Endothelial cell (in vitro differentiated cells): ENCODE measurements around the gene KRTAP9-2. TPM values are rescaled to one million over a fixed set of nuclear protein-coding genes. Genes with fewer than 3 reads are reported as not detected.

Experiments
- DNase-seq: peaks from one replicate; pipeline ENCODE4 v3.0.0; 2021; ENCODE audit warnings: low spot score
- H3K27ac Mint-ChIP-seq: one replicate; pipeline ENCODE4 v1.8.0; 2021; ENCODE audit warnings: mixed read lengths, inconsistent platforms; ENCODE audit not compliant: unreplicated experiment
- H3K27me3 Mint-ChIP-seq: one replicate; pipeline ENCODE4 v1.8.0; 2021; ENCODE audit warnings: mild to moderate bottlenecking, moderate library complexity, mixed read lengths, inconsistent platforms; ENCODE audit not compliant: unreplicated experiment
- H3K36me3 Mint-ChIP-seq: one replicate; pipeline ENCODE4 v1.8.0; 2021; ENCODE audit warnings: mild to moderate bottlenecking, low read depth, mixed read lengths, inconsistent platforms; ENCODE audit not compliant: unreplicated experiment
- H3K4me1 Mint-ChIP-seq: one replicate; pipeline ENCODE4 v1.8.0; 2021; ENCODE audit warnings: mild to moderate bottlenecking, mixed read lengths, inconsistent platforms; ENCODE audit not compliant: unreplicated experiment
- H3K4me3 Mint-ChIP-seq: one replicate; pipeline ENCODE4 v1.8.0; 2021; ENCODE audit warnings: mild to moderate bottlenecking, mixed read lengths, inconsistent platforms; ENCODE audit not compliant: unreplicated experiment
- H3K9me3 Mint-ChIP-seq: one replicate; pipeline ENCODE4 v1.8.0; 2021; ENCODE audit warnings: mixed read lengths, inconsistent platforms; ENCODE audit not compliant: unreplicated experiment
- total RNA-seq: library from RNA; stranded (reverse); fragmentation: NEBNext Ultra II Directional; extraction: Animal tissue kit (Norgen Biotek cat#: 25700); gene quantifications from one replicate; pipeline ENCODE4 v1.2.1, GENCODE V29; 2021; ENCODE audit not compliant: unreplicated experiment
- TF ChIP-seq, protein P1 (sequence below): fragments of 200-600 bp; sonication (generic); IDR thresholded peaks from one replicate; pipeline ENCODE4 v1.5.0; 2021; ENCODE audit warnings: antibody characterized with exemption; ENCODE audit not compliant: unreplicated experiment

KRTAP9-2 gene
- total RNA-seq, 1 donor from 2014 or later = not detected

DNA sequence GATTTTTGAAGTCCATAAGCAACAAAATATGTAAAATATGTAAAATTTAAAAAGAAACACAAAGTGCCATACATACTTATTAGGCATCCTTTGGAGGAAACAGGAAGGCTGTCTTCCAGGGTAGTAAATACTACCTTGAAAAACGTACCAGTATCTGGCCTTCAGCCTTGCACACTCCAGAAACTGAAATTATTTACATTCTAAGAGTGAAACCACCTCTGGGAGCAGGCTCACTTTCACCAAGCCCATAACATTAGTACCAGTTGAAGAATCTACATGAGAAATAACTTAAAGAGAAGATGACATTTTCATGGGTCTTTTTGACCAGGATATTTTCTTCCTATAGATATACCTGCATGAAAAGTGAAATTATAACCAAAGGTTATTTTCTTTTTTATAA lies 30.4 kb upstream of the KRTAP9-2 start:
- Mint-ChIP-seq H3K27ac (no peak overlapping the region), H3K9me3 (no peaks in the 10 kb centered on the region), H3K4me1 (no peaks in the 10 kb centered on the region), H3K36me3 (no peaks in the 10 kb centered on the region), H3K27me3 (no peaks in the 10 kb centered on the region), H3K4me3 (no peak overlapping the region)
- TF ChIP-seq, protein P1, sequence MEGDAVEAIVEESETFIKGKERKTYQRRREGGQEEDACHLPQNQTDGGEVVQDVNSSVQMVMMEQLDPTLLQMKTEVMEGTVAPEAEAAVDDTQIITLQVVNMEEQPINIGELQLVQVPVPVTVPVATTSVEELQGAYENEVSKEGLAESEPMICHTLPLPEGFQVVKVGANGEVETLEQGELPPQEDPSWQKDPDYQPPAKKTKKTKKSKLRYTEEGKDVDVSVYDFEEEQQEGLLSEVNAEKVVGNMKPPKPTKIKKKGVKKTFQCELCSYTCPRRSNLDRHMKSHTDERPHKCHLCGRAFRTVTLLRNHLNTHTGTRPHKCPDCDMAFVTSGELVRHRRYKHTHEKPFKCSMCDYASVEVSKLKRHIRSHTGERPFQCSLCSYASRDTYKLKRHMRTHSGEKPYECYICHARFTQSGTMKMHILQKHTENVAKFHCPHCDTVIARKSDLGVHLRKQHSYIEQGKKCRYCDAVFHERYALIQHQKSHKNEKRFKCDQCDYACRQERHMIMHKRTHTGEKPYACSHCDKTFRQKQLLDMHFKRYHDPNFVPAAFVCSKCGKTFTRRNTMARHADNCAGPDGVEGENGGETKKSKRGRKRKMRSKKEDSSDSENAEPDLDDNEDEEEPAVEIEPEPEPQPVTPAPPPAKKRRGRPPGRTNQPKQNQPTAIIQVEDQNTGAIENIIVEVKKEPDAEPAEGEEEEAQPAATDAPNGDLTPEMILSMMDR = no peak
- no peak for DNase-seq

DNA sequence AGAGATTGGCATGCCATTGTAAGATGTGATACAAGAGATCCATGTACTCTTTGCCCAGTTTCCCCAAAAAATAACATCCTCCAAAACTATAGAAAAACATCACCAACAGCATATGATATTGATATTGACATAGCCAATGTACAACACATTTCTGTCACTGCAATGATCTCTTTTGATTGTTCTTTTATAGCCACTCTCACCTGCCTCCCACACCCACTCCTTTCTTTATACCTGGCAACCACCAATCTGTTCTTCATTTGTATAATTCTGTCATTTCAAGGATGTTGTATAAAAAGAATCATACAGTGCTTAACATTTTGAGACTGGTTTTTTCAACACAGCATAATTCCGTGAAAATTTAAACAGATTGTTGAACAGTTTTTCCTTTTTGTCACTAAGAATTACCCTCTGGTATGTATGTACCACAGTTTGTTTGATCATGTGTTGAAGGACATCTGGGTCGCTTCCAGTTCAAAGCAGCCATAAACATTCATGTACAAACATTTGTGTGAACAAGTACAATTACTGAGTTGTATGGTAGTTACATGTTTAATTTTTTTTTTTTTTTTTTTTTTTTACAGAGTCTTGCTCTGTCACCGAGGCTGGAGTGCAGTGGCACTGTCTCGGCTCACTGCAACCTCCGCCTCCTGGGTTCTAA lies 26.9 kb upstream of the KRTAP9-2 start:
- no peak overlapping the region for H3K4me3 Mint-ChIP-seq
- no peaks in the 10 kb centered on the region for H3K9me3 Mint-ChIP-seq
- no peaks in the 10 kb centered on the region for H3K27me3 Mint-ChIP-seq
- no peaks in the 10 kb centered on the region for H3K4me1 Mint-ChIP-seq
- H3K36me3 Mint-ChIP-seq = no peaks in the 10 kb centered on the region
- no peak for DNase-seq
- no peak overlapping the region for H3K27ac Mint-ChIP-seq
- TF ChIP-seq, protein P1 = no peak

DNA sequence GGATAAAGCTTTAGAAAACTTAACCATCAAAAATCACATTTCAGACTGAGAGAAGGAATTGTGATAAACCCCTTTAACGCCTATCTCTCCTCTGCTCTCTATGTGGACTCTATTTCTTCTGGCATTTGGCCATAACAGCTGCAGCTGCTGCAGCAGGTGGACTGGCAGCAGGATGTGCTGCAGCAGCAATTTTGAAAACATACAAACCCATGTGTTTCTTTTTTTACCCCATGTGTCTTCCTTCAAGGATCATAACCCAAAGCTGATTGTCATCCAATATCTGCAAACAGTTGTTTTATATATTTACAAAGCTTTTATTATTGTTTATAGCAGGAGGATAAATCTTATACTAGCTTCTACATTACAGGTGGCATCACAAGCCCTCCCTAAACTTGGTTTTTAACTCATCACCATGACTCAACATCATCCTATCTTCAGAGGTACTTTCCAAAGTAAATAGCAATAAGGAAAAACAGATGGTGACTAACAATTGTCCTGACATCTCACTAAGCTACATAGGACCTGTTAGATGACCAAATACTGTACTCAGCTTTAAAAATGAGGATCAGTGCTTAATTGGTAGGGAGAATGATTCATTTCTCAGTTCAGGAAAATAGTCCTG lies 14.5 kb upstream of the KRTAP9-2 start:
- H3K27ac Mint-ChIP-seq = no peak overlapping the region
- TF ChIP-seq, protein P1 = no peak
- H3K4me3 Mint-ChIP-seq = no peak overlapping the region
- DNase-seq = no peak
- H3K4me1 Mint-ChIP-seq = no peaks in the 10 kb centered on the region
- no peaks in the 10 kb centered on the region for H3K9me3 Mint-ChIP-seq
- H3K27me3 Mint-ChIP-seq = no peaks in the 10 kb centered on the region
- no peaks in the 10 kb centered on the region for H3K36me3 Mint-ChIP-seq

DNA sequence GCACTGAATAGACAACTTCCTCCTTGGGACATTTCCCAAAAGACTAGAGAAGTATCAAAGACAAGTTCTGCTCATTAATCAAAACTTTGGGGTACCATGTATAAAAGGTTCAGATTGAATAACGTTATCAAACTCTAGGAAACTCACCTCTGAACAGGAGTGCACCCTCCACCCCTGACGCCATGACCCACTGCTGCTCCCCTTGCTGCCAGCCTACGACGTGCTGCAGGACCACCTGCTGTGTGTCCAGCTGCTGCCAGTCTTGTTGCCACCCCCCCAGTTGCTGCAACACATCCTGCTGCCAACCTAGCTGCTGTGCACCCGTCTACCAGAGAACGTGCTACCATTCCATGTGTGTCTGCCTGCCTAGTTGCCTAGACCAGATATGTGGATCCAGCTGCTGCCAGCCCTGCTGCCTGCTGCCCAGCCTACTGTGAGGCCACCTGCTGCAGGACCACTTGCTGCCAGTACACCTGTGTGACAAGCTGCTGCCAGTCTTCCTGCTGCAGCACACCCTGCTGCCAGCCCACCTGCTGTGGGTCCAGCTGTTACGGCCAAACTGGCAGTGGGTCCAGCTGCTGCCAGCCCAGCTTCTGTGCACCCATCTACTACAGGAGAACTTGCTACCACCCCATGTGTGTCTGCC lies 13.8 kb upstream of the KRTAP9-2 start:
- TF ChIP-seq, protein P1 = no peak
- DNase-seq = no peak
- Mint-ChIP-seq H3K4me3 (no peak overlapping the region), H3K4me1 (no peaks in the 10 kb centered on the region), H3K27ac (no peak overlapping the region), H3K9me3 (no peaks in the 10 kb centered on the region), H3K36me3 (no peaks in the 10 kb centered on the region), H3K27me3 (no peaks in the 10 kb centered on the region)

DNA sequence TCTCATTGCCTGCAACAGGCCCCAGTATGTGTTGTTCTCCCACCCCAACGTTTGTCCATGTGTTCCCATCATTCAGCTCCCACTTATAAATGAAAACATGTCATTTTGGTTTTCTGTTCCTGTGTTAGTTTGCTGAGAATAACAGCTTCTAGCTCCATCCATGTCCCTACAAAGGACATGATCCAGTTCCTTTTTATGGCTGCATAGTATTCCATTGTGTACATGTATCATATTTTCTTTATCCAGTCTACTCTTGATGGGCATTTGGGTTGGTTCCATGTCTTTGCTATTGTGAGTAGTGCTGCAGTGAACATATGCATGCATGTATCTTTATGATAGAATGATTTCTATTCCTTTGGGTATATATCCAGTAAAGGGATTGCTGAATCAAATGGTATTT lies 10.8 kb upstream of the KRTAP9-2 start:
- no peaks in the 10 kb centered on the region for H3K36me3 Mint-ChIP-seq
- H3K4me1 Mint-ChIP-seq = no peaks in the 10 kb centered on the region
- H3K9me3 Mint-ChIP-seq = no peaks in the 10 kb centered on the region
- DNase-seq = no peak
- no peak overlapping the region for H3K27ac Mint-ChIP-seq
- TF ChIP-seq, protein P1 = no peak
- H3K27me3 Mint-ChIP-seq = no peaks in the 10 kb centered on the region
- no peak overlapping the region for H3K4me3 Mint-ChIP-seq
